Transverse colon (tissue), 3 donors: ENCODE results near the gene ATP11A.

ENCODE experiments used
- POLR2A ChIP-seq: fragments of 450-650 bp; IDR thresholded peaks from one replicate; pipeline ENCODE4 v1.6.1; 2016; ENCODE audit warnings: antibody characterized with exemption, mild to moderate bottlenecking, moderate library complexity
- TF ChIP-seq, protein P1 (sequence below), 5 experiments: fragments of 200-600 bp in 3 of 5; fragments of 450-650 bp in 2 of 5; sonication (generic) in 3 of 5; IDR thresholded peaks; 1 replicate in 2 of 5; 2 replicates in 3 of 5; pipeline ENCODE4 v1.5.1; 2016 to 2017; ENCODE audit warnings: antibody characterized with exemption in 5 of 5, inconsistent platforms in 3 of 5, mild to moderate bottlenecking in 2 of 5, moderate library complexity in 1 of 5

DNA sequence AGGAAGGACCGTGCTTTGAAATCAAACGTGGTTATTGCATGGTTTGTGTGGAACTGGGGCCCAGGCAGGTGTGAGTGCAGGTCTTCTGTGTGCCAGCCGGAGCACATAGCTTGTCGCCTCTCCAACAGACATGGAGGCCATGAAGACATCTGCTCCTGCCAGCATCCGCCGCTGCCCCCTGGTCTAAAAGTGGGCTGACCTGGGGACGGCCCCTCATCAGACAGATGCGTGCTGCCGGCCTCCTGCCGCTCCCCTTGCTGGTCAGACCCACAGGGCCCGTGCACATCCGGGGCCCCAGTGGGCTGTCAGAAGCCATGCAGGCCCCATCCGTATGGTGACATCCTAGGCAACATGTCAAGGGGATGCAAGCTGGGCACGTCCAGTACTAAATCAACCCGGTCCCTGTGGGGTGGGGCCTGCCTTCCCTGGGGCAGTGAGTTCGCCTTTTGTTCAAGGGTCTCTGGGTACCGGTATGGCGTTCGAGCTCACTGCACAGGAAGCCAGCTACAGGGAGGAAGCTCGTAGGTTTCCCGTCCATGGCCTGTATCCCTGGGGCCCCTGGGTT, 191.2 kb downstream of the ATP11A start:
- TF ChIP-seq, protein P1, sequence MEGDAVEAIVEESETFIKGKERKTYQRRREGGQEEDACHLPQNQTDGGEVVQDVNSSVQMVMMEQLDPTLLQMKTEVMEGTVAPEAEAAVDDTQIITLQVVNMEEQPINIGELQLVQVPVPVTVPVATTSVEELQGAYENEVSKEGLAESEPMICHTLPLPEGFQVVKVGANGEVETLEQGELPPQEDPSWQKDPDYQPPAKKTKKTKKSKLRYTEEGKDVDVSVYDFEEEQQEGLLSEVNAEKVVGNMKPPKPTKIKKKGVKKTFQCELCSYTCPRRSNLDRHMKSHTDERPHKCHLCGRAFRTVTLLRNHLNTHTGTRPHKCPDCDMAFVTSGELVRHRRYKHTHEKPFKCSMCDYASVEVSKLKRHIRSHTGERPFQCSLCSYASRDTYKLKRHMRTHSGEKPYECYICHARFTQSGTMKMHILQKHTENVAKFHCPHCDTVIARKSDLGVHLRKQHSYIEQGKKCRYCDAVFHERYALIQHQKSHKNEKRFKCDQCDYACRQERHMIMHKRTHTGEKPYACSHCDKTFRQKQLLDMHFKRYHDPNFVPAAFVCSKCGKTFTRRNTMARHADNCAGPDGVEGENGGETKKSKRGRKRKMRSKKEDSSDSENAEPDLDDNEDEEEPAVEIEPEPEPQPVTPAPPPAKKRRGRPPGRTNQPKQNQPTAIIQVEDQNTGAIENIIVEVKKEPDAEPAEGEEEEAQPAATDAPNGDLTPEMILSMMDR (IDR thresholded peaks at IDR 0.05): no peak
- TF ChIP-seq POLR2A: no peak
